C4-2B (cell line): ENCODE data around the gene CCDC138.

ENCODE experiments used
- H3K27ac ChIP-seq: fragments of 450-650 bp; 2 replicates; pipeline ENCODE4 v1.5.1; 2017
- CTCF ChIP-seq: fragments of 450-650 bp; conservative IDR thresholded peaks from 2 replicates; pipeline ENCODE4 v1.5.1; 2017; ENCODE audit warnings: mild to moderate bottlenecking
- ZFX ChIP-seq: fragments of 450-650 bp; IDR thresholded peaks from 2 replicates; pipeline ENCODE4 v1.6.1; 2017

The CCDC138 gene

GRCh38 chr2:108907822-108908712 is 121.5 kb downstream of the CCDC138 start:
- H3K27ac ChIP-seq, result no peak overlapping the region
- TF ChIP-seq ZFX, result no peak
- TF ChIP-seq CTCF, result no peak

GRCh38 chr2:108908713-108909070 is 122.1 kb downstream of the CCDC138 start:
- no peak overlapping the region for H3K27ac ChIP-seq
- TF ChIP-seq CTCF (no peak), ZFX (no peak)

- no peak overlapping the region for H3K27ac ChIP-seq
- TF ChIP-seq CTCF, result no peak
- no peak for TF ChIP-seq ZFX
Observed at GRCh38 chr2:108909275-108909823, 122.8 kb downstream of the CCDC138 start.

- no peak overlapping the region for H3K27ac ChIP-seq
- TF ChIP-seq ZFX, result no peak
- no peak for TF ChIP-seq CTCF
Observed at GRCh38 chr2:108910011-108910431, 123.5 kb downstream of the CCDC138 start.

- H3K27ac ChIP-seq, result no peak overlapping the region
- TF ChIP-seq CTCF, result no peak
- no peak for TF ChIP-seq ZFX
Observed at GRCh38 chr2:108910541-108911396, 124.2 kb downstream of the CCDC138 start.

GRCh38 chr2:108911401-108911800 is 124.8 kb downstream of the CCDC138 start:
- no peak for TF ChIP-seq CTCF
- no peak for TF ChIP-seq ZFX
- no peak overlapping the region for H3K27ac ChIP-seq
